Measurements from ENCODE around the gene PPP4C. TPM values are rescaled to one million over a fixed set of nuclear protein-coding genes. Genes with fewer than 3 reads are reported as not detected.

PPP4C gene
- polyA plus RNA-seq, 3 donors, result 186 to 388 (median 279) TPM

GRCh38 chr16:30127993-30128392 is 52.2 kb downstream of the PPP4C start:
- H3K27me3 Mint-ChIP-seq (ENCODE audit: low read depth in 3 of 3), result peaks cover 0 to 4% (median 3%) of the 10 kb centered on the region in 3 donors
- Histone ChIP-seq H3K27me3 (ENCODE audit: control insufficient read depth in 2 of 2, insufficient read depth in 2 of 2, low read length in 2 of 2) (no peaks in the 10 kb centered on the region), H3K4me2 (replicated peaks; ENCODE audit: extremely low read depth, low read length, poor library complexity, severe bottlenecking) (no peak overlapping the region), H3K4me3 (replicated peaks in 1 of 3; ENCODE audit: low read depth in 2 of 3, low read length in 3 of 3) (no peak overlapping the region), H3K79me2 (ENCODE audit: insufficient read depth, low read length) (no peaks in the 10 kb centered on the region), H2AFZ (ENCODE audit: insufficient read depth, low read depth, low read length, poor library complexity, severe bottlenecking) (peak overlapping the region; percentile 35), H3K9me3 (replicated peaks in 1 of 2; ENCODE audit: control insufficient read depth in 1 of 2, insufficient read depth in 1 of 2, low read length in 2 of 2) (no peaks in the 10 kb centered on the region), H4K20me1 (ENCODE audit: insufficient read depth, low read length) (no peaks in the 10 kb centered on the region), H3K36me3 (replicated peaks in 1 of 2; ENCODE audit: control insufficient read depth in 1 of 2, insufficient read depth in 2 of 2, low read length in 2 of 2) (no peaks in the 10 kb centered on the region), H3K27ac (ENCODE audit: low read depth in 1 of 2, low read length in 2 of 2) (no peak overlapping the region), H3K9ac (ENCODE audit: insufficient read depth, low read length, poor library complexity, severe bottlenecking) (no peak overlapping the region), H3K4me1 (ENCODE audit: control insufficient read depth in 1 of 2, insufficient read depth in 2 of 2, low read length in 2 of 2) (peaks cover 21 to 22% of the 10 kb centered on the region in 2 donors)
- no peak for DNase-seq
- no peak overlapping the region for H3K4me3 Mint-ChIP-seq
- intact Hi-C loops (cut with micrococcal nuclease), result no loop called here
- 100% methylated on average over 1 of the region's 1 CpG for WGBS (ENCODE audit: insufficient coverage)
- H3K27ac Mint-ChIP-seq, result no peak overlapping the region
- peaks cover 0 to 1% (median 0%) of the 10 kb centered on the region in 7 donors for H3K9me3 Mint-ChIP-seq
- no peak for TF ChIP-seq CTCF (IDR thresholded peaks at IDR 0.05)
- H3K36me3 Mint-ChIP-seq, result no peaks in the 10 kb centered on the region
- H3K4me1 Mint-ChIP-seq, result peaks cover 17% of the 10 kb centered on the region

- Histone ChIP-seq H3K4me2 (replicated peaks; ENCODE audit: extremely low read depth, low read length, poor library complexity, severe bottlenecking) (no peak overlapping the region), H2AFZ (ENCODE audit: insufficient read depth, low read depth, low read length, poor library complexity, severe bottlenecking) (no peak overlapping the region), H3K27me3 (ENCODE audit: control insufficient read depth in 2 of 2, insufficient read depth in 2 of 2, low read length in 2 of 2) (no peaks in the 10 kb centered on the region), H3K79me2 (ENCODE audit: insufficient read depth, low read length) (no peaks in the 10 kb centered on the region), H3K36me3 (replicated peaks in 1 of 2; ENCODE audit: control insufficient read depth in 1 of 2, insufficient read depth in 2 of 2, low read length in 2 of 2) (no peaks in the 10 kb centered on the region), H3K9ac (ENCODE audit: insufficient read depth, low read length, poor library complexity, severe bottlenecking) (no peak overlapping the region), H3K4me3 (replicated peaks in 1 of 3; ENCODE audit: low read depth in 2 of 3, low read length in 3 of 3) (no peak overlapping the region), H3K4me1 (ENCODE audit: control insufficient read depth in 1 of 2, insufficient read depth in 2 of 2, low read length in 2 of 2) (peaks cover 13 to 14% of the 10 kb centered on the region in 2 donors), H4K20me1 (ENCODE audit: insufficient read depth, low read length) (no peaks in the 10 kb centered on the region), H3K9me3 (replicated peaks in 1 of 2; ENCODE audit: control insufficient read depth in 1 of 2, insufficient read depth in 1 of 2, low read length in 2 of 2) (no peaks in the 10 kb centered on the region), H3K27ac (ENCODE audit: low read depth in 1 of 2, low read length in 2 of 2) (no peak overlapping the region)
- intact Hi-C loops (cut with micrococcal nuclease), result no loop called here
- no peak for DNase-seq
- Mint-ChIP-seq H3K4me1 (peaks cover 22% of the 10 kb centered on the region), H3K27ac (peak overlapping the region in 1 of 7 donors; percentile 18), H3K4me3 (no peak overlapping the region), H3K9me3 (peaks cover 0 to 2% (median 0%) of the 10 kb centered on the region in 7 donors), H3K36me3 (no peaks in the 10 kb centered on the region), H3K27me3 (ENCODE audit: low read depth in 3 of 3) (peaks cover 0 to 4% (median 3%) of the 10 kb centered on the region in 3 donors)
- WGBS (ENCODE audit: insufficient coverage), result 100% methylated on average over 4 of the region's 4 CpGs
- no peak for TF ChIP-seq CTCF (IDR thresholded peaks at IDR 0.05)
Observed at GRCh38 chr16:30131869-30132475, 56.2 kb downstream of the PPP4C start.

All from CD14-positive monocyte (primary cell).